Measurements from ENCODE around the gene UBAC1. TPM values are rescaled to one million over a fixed set of nuclear protein-coding genes. Genes with fewer than 3 reads are reported as not detected.

UBAC1 gene
- total RNA-seq, 2 donors from 2014 or later: 47.9 to 48.4 TPM

- H3K9me3 ChIP-seq (ENCODE audit: control insufficient read depth, low read length): no peaks in the 10 kb centered on the region
- Mint-ChIP-seq H3K27ac (no peak overlapping the region), H3K9me3 (no peaks in the 10 kb centered on the region), H3K27me3 (ENCODE audit: insufficient read depth) (no peaks in the 10 kb centered on the region), H3K36me3 (ENCODE audit: low read depth) (no peaks in the 10 kb centered on the region), H3K4me1 (peaks cover 5% of the 10 kb centered on the region), H3K4me3 (no peak overlapping the region)
- DNase-seq: no peak
- no peak overlapping the region for H3K27ac ChIP-seq (ENCODE audit: low read depth, low read length)
- H3K4me3 ChIP-seq (ENCODE audit: low read length): no peak overlapping the region
- no peak for TF ChIP-seq CTCF (conservative IDR thresholded peaks at IDR 0.05)
- WGBS, 2 experiments (ENCODE audit: insufficient coverage in 1 of 2, insufficient read length in 1 of 2): 85% methylated on average over 10 of the region's 10 CpGs; no CpG with 5 or more reads in 1 of the 2 experiments
- peaks cover under 1% of the 10 kb centered on the region for H3K4me1 ChIP-seq (ENCODE audit: control insufficient read depth, insufficient read depth, low read length)
- H3K9ac ChIP-seq (ENCODE audit: extremely low read depth, low read length, poor library complexity, severe bottlenecking): no peak overlapping the region
- no peaks in the 10 kb centered on the region for H3K36me3 ChIP-seq (ENCODE audit: control insufficient read depth, insufficient read depth, low read length)
- H3K27me3 ChIP-seq (ENCODE audit: control insufficient read depth, insufficient read depth, low read length, poor library complexity, severe bottlenecking): no peaks in the 10 kb centered on the region
Observed at GRCh38 chr9:136002881-136003280, 41.7 kb upstream of the UBAC1 start.

- H3K27ac ChIP-seq (ENCODE audit: low read depth, low read length): no peak overlapping the region
- Mint-ChIP-seq H3K9me3 (no peaks in the 10 kb centered on the region), H3K4me3 (no peak overlapping the region), H3K4me1 (peaks cover 4% of the 10 kb centered on the region), H3K27ac (no peak overlapping the region), H3K27me3 (ENCODE audit: insufficient read depth) (no peaks in the 10 kb centered on the region), H3K36me3 (ENCODE audit: low read depth) (no peaks in the 10 kb centered on the region)
- no peaks in the 10 kb centered on the region for H3K4me1 ChIP-seq (ENCODE audit: control insufficient read depth, insufficient read depth, low read length)
- DNase-seq: no peak
- WGBS, 2 experiments (ENCODE audit: insufficient coverage in 1 of 2, insufficient read length in 1 of 2): 96 to 100% methylated on average over 5 to 11 of the region's 11 CpGs
- no peaks in the 10 kb centered on the region for H3K9me3 ChIP-seq (ENCODE audit: control insufficient read depth, low read length)
- no peak for TF ChIP-seq CTCF (conservative IDR thresholded peaks at IDR 0.05)
- H3K4me3 ChIP-seq (ENCODE audit: low read length): no peak overlapping the region
- no peak overlapping the region for H3K9ac ChIP-seq (ENCODE audit: extremely low read depth, low read length, poor library complexity, severe bottlenecking)
- H3K36me3 ChIP-seq (ENCODE audit: control insufficient read depth, insufficient read depth, low read length): no peaks in the 10 kb centered on the region
- no peaks in the 10 kb centered on the region for H3K27me3 ChIP-seq (ENCODE audit: control insufficient read depth, insufficient read depth, low read length, poor library complexity, severe bottlenecking)
Observed at GRCh38 chr9:136002215-136002614, 41.0 kb upstream of the UBAC1 start.

- no peaks in the 10 kb centered on the region for H3K9me3 Mint-ChIP-seq
- H3K36me3 Mint-ChIP-seq (ENCODE audit: low read depth): no peaks in the 10 kb centered on the region
- H3K9ac ChIP-seq (ENCODE audit: extremely low read depth, low read length, poor library complexity, severe bottlenecking): no peak overlapping the region
- no peak for TF ChIP-seq CTCF (conservative IDR thresholded peaks at IDR 0.05)
- no peak overlapping the region for H3K4me3 Mint-ChIP-seq
- H3K4me1 ChIP-seq (ENCODE audit: control insufficient read depth, insufficient read depth, low read length): no peaks in the 10 kb centered on the region
- H3K27ac Mint-ChIP-seq: no peak overlapping the region
- no peak overlapping the region for H3K4me3 ChIP-seq (ENCODE audit: low read length)
- H3K27ac ChIP-seq (ENCODE audit: low read depth, low read length): no peak overlapping the region
- WGBS, 2 experiments (ENCODE audit: insufficient coverage in 1 of 2, insufficient read length in 1 of 2): 4 to 67% methylated on average over 4 to 18 of the region's 18 CpGs
- peaks cover 4% of the 10 kb centered on the region for H3K4me1 Mint-ChIP-seq
- no peaks in the 10 kb centered on the region for H3K9me3 ChIP-seq (ENCODE audit: control insufficient read depth, low read length)
- no peaks in the 10 kb centered on the region for H3K27me3 ChIP-seq (ENCODE audit: control insufficient read depth, insufficient read depth, low read length, poor library complexity, severe bottlenecking)
- no peaks in the 10 kb centered on the region for H3K27me3 Mint-ChIP-seq (ENCODE audit: insufficient read depth)
- DNase-seq: peak; percentile 78
- no peaks in the 10 kb centered on the region for H3K36me3 ChIP-seq (ENCODE audit: control insufficient read depth, insufficient read depth, low read length)
Observed at GRCh38 chr9:136001231-136001630, 40.1 kb upstream of the UBAC1 start.

Measured in endodermal cell (in vitro differentiated cells).